IPS-20b (cell line): ENCODE data around the gene LHFPL3.

Experiments used
- H3K27ac ChIP-seq: one replicate; pipeline ENCODE4 v1.5.1; 2013; ENCODE audit warnings: low read length
- H3K27me3 ChIP-seq: 2 replicates; pipeline ENCODE4 v1.6.1; 2013; ENCODE audit warnings: mild to moderate bottlenecking, low read length, inconsistent platforms; ENCODE audit not compliant: insufficient read depth
- H3K36me3 ChIP-seq: 2 replicates; pipeline ENCODE4 v1.6.1; 2013; ENCODE audit warnings: low read depth, mild to moderate bottlenecking, inconsistent platforms, low read length, moderate library complexity; ENCODE audit not compliant: insufficient read depth
- H3K4me1 ChIP-seq: 2 replicates; pipeline ENCODE4 v1.6.1; 2013; ENCODE audit warnings: mild to moderate bottlenecking, control low read depth, inconsistent platforms, low read length, moderate library complexity; ENCODE audit not compliant: insufficient read depth
- H3K4me3 ChIP-seq: 2 replicates; pipeline ENCODE4 v1.5.1; 2013; ENCODE audit warnings: mild to moderate bottlenecking, low read length, inconsistent platforms
- H3K9ac ChIP-seq: 2 replicates; pipeline ENCODE4 v1.6.1; 2013; ENCODE audit warnings: low read depth, mild to moderate bottlenecking, inconsistent platforms, low read length, moderate library complexity
- H3K9me3 ChIP-seq: 2 replicates; pipeline ENCODE4 v1.6.1; 2013; ENCODE audit warnings: mild to moderate bottlenecking, low read depth, low read length, inconsistent platforms; ENCODE audit not compliant: insufficient read depth

Gene LHFPL3

DNA sequence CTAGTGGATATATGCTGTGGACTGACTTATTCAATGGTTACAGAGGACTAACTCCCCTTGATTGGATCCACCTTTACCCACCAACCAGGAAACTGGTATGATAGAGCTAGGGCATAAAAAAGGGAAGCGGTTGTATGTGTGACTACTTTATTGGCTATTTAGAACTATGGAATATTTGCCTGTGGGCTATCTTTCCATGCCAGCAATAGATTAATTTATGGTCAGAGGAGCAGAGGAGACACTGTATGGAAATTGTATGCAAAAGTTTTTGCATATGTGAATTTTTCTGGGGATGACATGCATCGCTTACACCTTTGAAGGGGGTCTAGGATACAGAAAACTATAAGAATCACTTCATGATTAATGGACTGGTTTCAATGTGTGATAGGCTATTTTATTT is 105.7 kb downstream of the LHFPL3 start:
- Histone ChIP-seq H3K9ac (no peak overlapping the region), H3K27ac (no peak overlapping the region), H3K27me3 (no peaks in the 10 kb centered on the region), H3K4me1 (no peaks in the 10 kb centered on the region), H3K9me3 (no peaks in the 10 kb centered on the region), H3K36me3 (no peaks in the 10 kb centered on the region), H3K4me3 (no peak overlapping the region)

DNA sequence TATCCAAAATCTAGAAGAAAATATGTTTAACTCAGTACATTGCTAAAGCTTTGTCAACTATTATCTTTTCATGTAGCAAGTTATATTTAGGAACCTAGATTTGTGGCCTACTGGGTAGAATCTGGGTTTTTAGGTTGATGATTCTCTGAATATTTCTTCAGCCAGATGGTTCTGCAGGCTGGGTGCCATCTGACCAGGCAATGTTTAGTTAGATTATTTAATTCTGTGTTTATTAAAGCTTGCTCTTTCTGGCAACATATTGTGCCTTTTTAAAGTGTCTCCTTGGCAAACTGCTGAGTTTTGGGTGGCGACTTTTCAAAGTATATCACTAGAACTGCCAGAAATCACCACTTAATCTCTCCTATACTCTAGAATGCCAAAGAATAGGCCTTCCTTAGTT is 114.1 kb downstream of the LHFPL3 start:
- H3K4me1 ChIP-seq, result no peaks in the 10 kb centered on the region; the same call in 1 of the 2 replicates
- H3K9me3 ChIP-seq, result no peaks in the 10 kb centered on the region
- no peak overlapping the region for H3K9ac ChIP-seq

DNA sequence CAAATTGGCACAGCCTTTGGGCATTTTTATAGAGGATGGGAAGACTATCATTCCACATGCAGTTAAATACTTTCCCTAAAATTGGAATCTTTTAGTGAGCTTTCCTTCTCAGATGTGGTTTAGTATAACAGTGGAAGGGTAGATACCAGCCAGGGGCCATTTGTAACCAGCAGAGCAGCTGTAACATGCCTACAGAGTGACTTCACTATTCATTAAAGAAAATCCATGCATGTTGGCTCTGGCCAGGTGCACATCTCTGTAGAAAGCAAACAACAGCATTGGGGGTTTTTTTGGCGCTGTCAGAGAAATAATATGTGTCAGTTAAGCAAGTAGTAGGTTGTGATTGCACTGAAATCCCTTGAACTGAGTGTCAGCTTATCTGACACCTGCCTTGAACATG is 115.6 kb downstream of the LHFPL3 start:
- H3K4me3 ChIP-seq, result no peak overlapping the region

More for the DNA sequence above, 114.1 kb downstream of the LHFPL3 start:
- H3K27me3 ChIP-seq, result no peaks in the 10 kb centered on the region
- no peak overlapping the region for H3K27ac ChIP-seq
- H3K36me3 ChIP-seq, result no peaks in the 10 kb centered on the region
- no peak overlapping the region for H3K4me3 ChIP-seq

DNA sequence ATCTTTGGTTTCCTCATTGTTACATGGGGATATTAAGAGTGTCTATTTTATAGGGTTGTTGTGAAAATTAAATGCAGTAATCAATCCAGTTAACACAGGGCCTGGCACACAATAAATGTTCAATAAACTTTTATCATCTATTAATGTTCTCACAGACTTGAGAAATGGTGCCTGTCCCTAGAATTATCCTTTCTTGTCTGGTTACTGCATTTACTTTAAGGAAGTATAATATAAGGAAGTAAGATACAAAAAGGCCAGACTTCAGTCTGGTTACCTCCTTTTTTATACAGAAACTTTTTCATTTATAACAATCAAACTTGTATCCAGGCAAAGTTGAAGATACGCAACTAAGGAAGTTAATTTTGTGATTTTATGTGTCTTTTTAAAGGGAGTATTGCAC is 117.0 kb downstream of the LHFPL3 start:
- no peak overlapping the region for H3K27ac ChIP-seq
- no peaks in the 10 kb centered on the region; the same call in 1 of the 2 replicates for H3K4me1 ChIP-seq
- H3K36me3 ChIP-seq, result no peaks in the 10 kb centered on the region
- no peaks in the 10 kb centered on the region for H3K27me3 ChIP-seq
- no peak overlapping the region for H3K4me3 ChIP-seq
- H3K9ac ChIP-seq, result no peak overlapping the region
- H3K9me3 ChIP-seq, result no peaks in the 10 kb centered on the region

More for the DNA sequence above, 115.6 kb downstream of the LHFPL3 start:
- no peak overlapping the region for H3K9ac ChIP-seq
- H3K27me3 ChIP-seq, result no peaks in the 10 kb centered on the region
- H3K36me3 ChIP-seq, result no peaks in the 10 kb centered on the region
- no peaks in the 10 kb centered on the region for H3K9me3 ChIP-seq
- H3K27ac ChIP-seq, result no peak overlapping the region
- H3K4me1 ChIP-seq, result no peaks in the 10 kb centered on the region; the same call in 1 of the 2 replicates

DNA sequence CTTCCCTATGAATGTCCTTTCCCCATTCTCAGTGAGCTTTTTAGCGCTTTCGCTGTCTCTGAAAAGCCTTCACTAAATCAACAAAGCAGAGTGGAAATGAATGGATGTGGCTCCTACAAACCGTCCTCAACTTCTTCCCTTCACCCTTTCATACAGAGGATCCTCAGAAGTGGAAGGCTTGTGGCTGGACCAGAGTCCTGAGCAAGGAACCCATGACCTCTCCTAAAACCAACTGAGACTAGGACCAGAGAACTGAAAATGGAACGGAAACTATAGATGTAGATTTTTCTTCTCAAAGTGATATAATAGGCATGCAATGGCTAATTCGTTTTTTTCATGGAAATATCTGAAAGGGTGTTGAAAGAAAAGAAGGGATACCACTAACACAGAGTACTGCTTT is 122.5 kb downstream of the LHFPL3 start:
- H3K4me1 ChIP-seq, result no peaks in the 10 kb centered on the region
- no peaks in the 10 kb centered on the region; the same call in 1 of the 2 replicates for H3K9me3 ChIP-seq
- no peak overlapping the region for H3K4me3 ChIP-seq
- H3K9ac ChIP-seq, result no peak overlapping the region
- no peaks in the 10 kb centered on the region for H3K36me3 ChIP-seq
- H3K27me3 ChIP-seq, result peaks cover 6% of the 10 kb centered on the region; the same call in 1 of the 2 replicates
- H3K27ac ChIP-seq, result no peak overlapping the region

DNA sequence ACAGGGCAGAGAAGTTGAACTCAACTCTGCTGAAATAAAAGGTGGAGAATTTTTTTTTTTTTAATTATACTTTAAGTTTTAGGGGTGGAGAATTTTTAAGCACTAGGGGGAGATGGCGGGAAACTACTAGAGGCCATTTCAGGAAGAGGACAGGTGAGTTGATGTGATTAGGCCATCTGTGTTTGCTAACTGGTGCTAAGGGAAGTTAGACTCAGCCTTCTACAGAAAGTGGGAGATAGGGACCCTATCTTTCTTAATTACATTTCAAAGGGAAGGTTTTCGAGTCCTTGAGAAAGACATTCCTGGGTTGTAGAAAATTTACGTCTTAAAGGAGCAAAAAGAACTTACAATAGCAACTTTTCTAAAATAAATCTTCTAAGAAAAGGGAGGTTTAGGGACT is 124.8 kb downstream of the LHFPL3 start:
- Histone ChIP-seq H3K9me3 (no peaks in the 10 kb centered on the region; the same call in 1 of the 2 replicates), H3K36me3 (no peaks in the 10 kb centered on the region), H3K27me3 (peaks cover 6% of the 10 kb centered on the region; the same call in 1 of the 2 replicates), H3K4me3 (no peak overlapping the region), H3K4me1 (no peaks in the 10 kb centered on the region), H3K9ac (no peak overlapping the region), H3K27ac (no peak overlapping the region)

DNA sequence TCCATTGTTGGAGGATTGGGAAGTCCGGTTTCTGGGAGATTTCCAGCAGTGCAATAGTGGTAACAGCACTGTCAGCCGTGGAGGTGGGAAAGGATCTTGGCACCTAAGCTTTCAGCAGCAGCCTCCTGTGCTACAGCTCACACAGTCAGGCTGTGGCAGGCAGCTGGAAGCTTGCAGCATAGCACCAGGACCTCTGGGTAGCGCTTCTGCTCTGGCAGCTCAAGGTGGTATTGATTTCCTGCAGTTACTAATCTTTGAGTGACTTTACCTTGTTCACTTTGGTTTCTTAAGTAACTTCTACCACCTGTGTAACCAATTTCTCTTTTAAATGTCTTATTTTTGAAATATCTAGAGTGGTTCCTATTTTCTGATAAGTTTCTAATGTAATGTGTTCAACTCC is 130.5 kb downstream of the LHFPL3 start:
- peaks cover 4% of the 10 kb centered on the region; the same call in 1 of the 2 replicates for H3K27me3 ChIP-seq
- no peak overlapping the region for H3K9ac ChIP-seq
- no peak overlapping the region for H3K4me3 ChIP-seq
- H3K27ac ChIP-seq, result no peak overlapping the region
- H3K4me1 ChIP-seq, result no peaks in the 10 kb centered on the region
- no peaks in the 10 kb centered on the region for H3K36me3 ChIP-seq
- peaks cover 13% of the 10 kb centered on the region for H3K9me3 ChIP-seq

DNA sequence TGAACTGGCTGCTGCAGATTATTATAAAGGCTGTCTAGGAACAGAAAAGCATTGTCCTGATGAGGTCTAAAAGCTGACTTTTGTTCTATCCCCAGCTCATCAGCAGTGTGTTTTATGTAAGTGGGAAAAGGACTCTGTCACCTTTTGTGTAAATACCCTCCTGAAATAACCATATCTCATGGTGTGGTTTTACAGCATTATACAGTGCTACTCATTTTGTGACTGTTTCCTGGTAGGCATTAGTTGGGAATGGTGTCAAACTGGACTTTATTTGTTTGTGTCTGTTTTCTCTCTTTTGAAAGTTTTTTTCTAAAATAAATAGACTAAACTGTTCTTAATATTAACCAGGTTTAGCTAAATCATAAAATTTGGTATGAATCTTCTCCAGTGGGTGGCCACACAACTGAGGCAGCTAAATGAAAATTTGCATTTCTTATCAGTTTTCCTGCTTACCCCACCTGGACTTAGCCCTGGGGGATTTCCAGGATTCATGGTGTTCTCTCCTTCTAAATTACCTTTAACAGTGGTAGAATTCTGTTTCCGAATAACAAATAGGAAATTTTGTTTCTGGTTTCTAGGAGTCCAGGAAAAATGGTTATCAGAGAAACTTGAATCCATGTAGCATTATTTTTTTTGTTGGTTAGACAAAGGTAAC is 140.9 kb downstream of the LHFPL3 start:
- Histone ChIP-seq H3K9ac (no peak overlapping the region), H3K9me3 (peaks cover 10% of the 10 kb centered on the region), H3K4me3 (no peak overlapping the region), H3K36me3 (no peaks in the 10 kb centered on the region), H3K27ac (no peak overlapping the region), H3K27me3 (no peaks in the 10 kb centered on the region), H3K4me1 (no peaks in the 10 kb centered on the region)

DNA sequence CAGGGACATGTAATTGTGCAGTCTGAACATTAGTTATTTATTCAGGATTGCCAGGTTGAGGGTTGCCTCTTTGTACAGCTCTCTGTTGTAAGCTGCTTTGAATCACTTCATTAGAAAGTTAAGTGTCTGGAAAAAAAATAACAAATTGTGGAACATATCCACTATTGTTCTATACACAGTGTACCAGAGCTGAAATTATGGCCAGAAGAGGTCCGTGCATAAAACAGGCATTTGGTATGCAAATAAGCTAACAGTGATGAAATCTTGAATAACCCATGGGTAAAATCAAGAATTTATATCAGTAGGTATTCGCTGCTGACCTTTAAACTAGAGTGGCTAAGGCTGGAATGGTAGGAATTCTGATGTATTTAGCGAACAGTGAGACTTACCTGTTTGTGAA is 152.1 kb downstream of the LHFPL3 start:
- Histone ChIP-seq H3K9ac (no peak overlapping the region), H3K27ac (no peak overlapping the region)

DNA sequence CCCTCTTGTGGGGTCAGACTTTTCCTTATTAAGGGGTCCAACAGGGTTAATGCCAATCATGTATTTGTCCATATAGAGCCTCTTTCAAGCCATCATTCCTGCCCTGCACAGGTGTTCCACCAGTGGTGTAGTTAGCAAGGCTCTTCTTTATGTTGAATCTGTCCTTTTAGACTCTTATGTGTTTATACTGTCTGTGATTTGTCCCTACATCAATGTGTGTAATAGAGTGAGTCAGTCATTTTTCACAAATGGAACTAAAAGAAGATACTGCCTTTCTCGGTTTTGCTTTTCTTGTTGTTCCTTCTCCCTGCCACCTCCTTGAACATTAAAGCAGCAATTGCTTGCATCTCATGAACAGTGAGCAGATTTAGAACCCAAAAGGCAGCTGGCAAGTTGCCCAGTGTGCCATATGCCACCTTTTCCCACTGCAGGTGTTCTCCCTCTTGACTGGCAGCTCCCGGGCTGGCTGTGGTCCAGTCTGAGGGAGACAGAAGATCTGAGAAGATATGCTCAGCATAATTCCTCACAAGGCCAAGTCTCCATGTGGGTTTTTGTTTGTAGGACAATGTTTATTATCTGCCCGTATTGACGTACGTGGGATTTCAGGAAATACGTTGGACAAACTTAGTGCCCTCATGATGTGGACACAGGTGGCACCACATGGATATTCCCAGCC is 154.1 kb downstream of the LHFPL3 start:
- Histone ChIP-seq H3K4me3 (no peak overlapping the region), H3K27ac (no peak overlapping the region), H3K9me3 (no peaks in the 10 kb centered on the region), H3K36me3 (no peaks in the 10 kb centered on the region), H3K27me3 (no peaks in the 10 kb centered on the region), H3K9ac (no peak overlapping the region), H3K4me1 (no peaks in the 10 kb centered on the region)

More for the DNA sequence above, 152.1 kb downstream of the LHFPL3 start:
- H3K27me3 ChIP-seq, result no peaks in the 10 kb centered on the region
- H3K4me3 ChIP-seq, result no peak overlapping the region
- no peaks in the 10 kb centered on the region for H3K36me3 ChIP-seq
- no peaks in the 10 kb centered on the region for H3K9me3 ChIP-seq
- H3K4me1 ChIP-seq, result no peaks in the 10 kb centered on the region

DNA sequence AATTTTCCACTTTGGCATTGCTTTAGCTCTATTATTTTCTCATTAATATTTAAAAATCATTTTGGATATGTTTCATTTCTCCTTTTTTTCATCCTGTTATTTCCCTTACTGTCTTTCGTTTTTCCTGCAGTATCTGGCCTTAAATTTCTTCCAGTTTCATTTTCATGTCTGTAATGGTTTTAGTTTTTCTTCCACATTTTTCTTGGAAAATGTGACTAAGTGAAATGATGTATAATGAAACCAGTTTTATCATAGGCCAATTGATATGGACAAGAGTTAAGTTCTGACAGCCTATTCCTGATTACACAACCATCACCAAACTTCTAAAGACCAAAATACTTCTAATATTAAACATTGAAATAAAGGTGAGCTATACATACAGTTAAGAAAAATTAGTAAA is 158.5 kb downstream of the LHFPL3 start:
- Histone ChIP-seq H3K27ac (no peak overlapping the region), H3K36me3 (no peaks in the 10 kb centered on the region), H3K9ac (no peak overlapping the region), H3K9me3 (no peaks in the 10 kb centered on the region), H3K27me3 (no peaks in the 10 kb centered on the region), H3K4me1 (no peaks in the 10 kb centered on the region; the same call in 1 of the 2 replicates), H3K4me3 (no peak overlapping the region)

DNA sequence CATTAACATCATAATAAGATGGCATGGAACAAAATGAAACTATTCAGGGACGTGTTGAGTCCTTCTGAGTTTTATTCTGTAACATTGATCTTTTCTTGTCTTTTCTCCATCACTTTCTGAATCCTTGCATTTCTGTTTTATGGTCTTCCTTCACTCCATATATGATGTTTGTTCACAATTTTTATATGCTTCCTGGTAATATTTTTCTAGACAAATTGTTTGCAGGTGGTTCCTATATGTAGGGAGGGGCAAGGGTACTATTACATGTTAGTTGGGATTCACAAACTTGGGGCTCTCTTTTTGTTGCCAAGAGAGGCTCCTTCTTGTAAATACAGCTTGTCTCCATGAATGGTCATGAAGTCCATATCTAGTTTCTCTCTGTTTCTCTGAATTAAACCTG is 159.2 kb downstream of the LHFPL3 start:
- Histone ChIP-seq H3K27me3 (no peaks in the 10 kb centered on the region), H3K4me3 (no peak overlapping the region), H3K36me3 (no peaks in the 10 kb centered on the region), H3K4me1 (no peaks in the 10 kb centered on the region; the same call in 1 of the 2 replicates), H3K9ac (no peak overlapping the region), H3K27ac (no peak overlapping the region), H3K9me3 (no peaks in the 10 kb centered on the region)
